H1 (cell line): Measurements from ENCODE around the gene PRMT5. TPM values are rescaled to one million over a fixed set of nuclear protein-coding genes. Genes with fewer than 3 reads are reported as not detected.

ENCODE experiments used
- CTCF ChIA-PET: fragments of 300-600 bp; sonication (Branson Sonifier 250); formaldehyde crosslinking; loops from one replicate; lab custom pipeline; 2021; ENCODE audit not compliant: partially characterized antibody; lab: Charles Lee
- POLR2A ChIA-PET: fragments of 300-600 bp; sonication (Branson Sonifier 250); formaldehyde crosslinking; loops from one replicate; lab custom pipeline; 2021; ENCODE audit warnings: inconsistent platforms; ENCODE audit not compliant: partially characterized antibody; lab: Charles Lee
- DNase-seq, 2 experiments: peaks; one replicate each; pipeline versions ENCODE4 v3.0.0 to v3.0.0-alpha.2; 2010 to 2022; ENCODE audit warnings: low spot score in 2 of 2, low read depth in 1 of 2, mixed read lengths in 1 of 2
- FAIRE-seq: peaks from 2 replicates; lab custom pipeline; 2011; peaks lifted over from hg19 to GRCh38; lab: Jason Lieb, UNC
- H2AFZ ChIP-seq: 2 replicates; pipeline ENCODE4 v1.8.1; 2012; ENCODE audit warnings: low read length, inconsistent platforms
- H2AK5ac ChIP-seq: 2 replicates; pipeline ENCODE4 v1.6.1; 2013; ENCODE audit warnings: low read depth, low read length
- H2BK120ac ChIP-seq: replicated peaks from 2 replicates; pipeline ENCODE3; 2013; ENCODE audit warnings: low read depth, low read length, inconsistent platforms
- H2BK12ac ChIP-seq: 2 replicates; pipeline ENCODE4 v1.6.1; 2013; ENCODE audit warnings: low read depth, low read length
- H2BK15ac ChIP-seq: 2 replicates; pipeline ENCODE4 v1.6.1; 2013; ENCODE audit warnings: low read length
- H2BK20ac ChIP-seq: 2 replicates; pipeline ENCODE4 v1.6.1; 2013; ENCODE audit warnings: low read length
- H2BK5ac ChIP-seq: 2 replicates; pipeline ENCODE4 v1.6.1; 2013; ENCODE audit warnings: low read depth, low read length
- H3K14ac ChIP-seq: 2 replicates; pipeline ENCODE4 v1.6.1; 2013; ENCODE audit warnings: inconsistent platforms; ENCODE audit not compliant: insufficient read length
- H3K18ac ChIP-seq: 2 replicates; pipeline ENCODE4 v1.6.1; 2013; ENCODE audit warnings: low read length; ENCODE audit errors: extremely low read depth
- H3K23ac ChIP-seq: 2 replicates; pipeline ENCODE4 v1.6.1; 2013; ENCODE audit warnings: inconsistent platforms; ENCODE audit not compliant: insufficient read length
- H3K23me2 ChIP-seq: 2 replicates; pipeline ENCODE4 v1.6.1; 2013; ENCODE audit warnings: low read depth, low read length
- H3K27ac ChIP-seq: 2 replicates; pipeline ENCODE4 v1.6.1; 2011; ENCODE audit warnings: low read depth, low read length, inconsistent platforms
- H3K27me3 ChIP-seq, 4 experiments: replicated peaks in 1 of 4; 1 replicate in 1 of 4; 2 replicates in 3 of 4; pipeline versions ENCODE4 v1.6.1 to v1.8.1; 2011 to 2013; ENCODE audit warnings: low read length in 3 of 4, mild to moderate bottlenecking in 3 of 4, inconsistent platforms in 2 of 4, mixed read lengths in 2 of 4, moderate library complexity in 1 of 4; ENCODE audit not compliant: control insufficient read depth in 3 of 4, insufficient read depth in 3 of 4; ENCODE audit errors: extremely low read depth in 1 of 4
- H3K36me3 ChIP-seq, 4 experiments: 2 replicates each; pipeline versions ENCODE4 v1.6.1 to v1.8.1; 2011 to 2013; ENCODE audit warnings: mild to moderate bottlenecking in 4 of 4, low read length in 3 of 4, moderate library complexity in 2 of 4, control low read depth in 1 of 4, inconsistent platforms in 1 of 4; ENCODE audit not compliant: insufficient read depth in 4 of 4, control insufficient read depth in 2 of 4
- H3K4ac ChIP-seq: replicated peaks from 2 replicates; pipeline ENCODE3; 2013; ENCODE audit warnings: low read length, low read depth, mixed read lengths, inconsistent platforms; ENCODE audit not compliant: insufficient read length
- H3K4me1 ChIP-seq, 4 experiments: replicated peaks in 1 of 4; 1 replicate in 1 of 4; 2 replicates in 3 of 4; pipeline versions ENCODE4 v1.6.1 to v1.8.1; 2011 to 2013; ENCODE audit warnings: low read length in 3 of 4, inconsistent platforms in 2 of 4, mixed read lengths in 1 of 4; ENCODE audit not compliant: insufficient read depth in 4 of 4, control insufficient read depth in 3 of 4
- H3K4me2 ChIP-seq, 2 experiments: 2 replicates each; pipeline versions ENCODE4 v1.6.1 to v1.8.1; 2011 to 2013; ENCODE audit warnings: low read depth in 2 of 2, low read length in 2 of 2, control low read depth in 1 of 2, inconsistent platforms in 1 of 2, mild to moderate bottlenecking in 1 of 2; ENCODE audit not compliant: insufficient read depth in 1 of 2
- H3K4me3 ChIP-seq, 4 experiments: fragments of 200-600, 300-600 bp in 1 of 4; sonication (generic), shearing (Covaris generic), sonication (Bioruptor Twin) in 1 of 4; 2 replicates each; pipeline versions ENCODE4 v1.5.1 to v1.8.1; 2011 to 2016; ENCODE audit warnings: low read length in 4 of 4, low read depth in 3 of 4, control low read depth in 2 of 4, inconsistent platforms in 2 of 4, mild to moderate bottlenecking in 2 of 4, mixed read lengths in 1 of 4, moderate library complexity in 1 of 4; ENCODE audit not compliant: insufficient read depth in 2 of 4; ENCODE audit errors: extremely low read depth in 1 of 4
- H3K56ac ChIP-seq: replicated peaks from 2 replicates; pipeline ENCODE3; 2013; ENCODE audit warnings: low read depth, mild to moderate bottlenecking, mixed read lengths, low read length, inconsistent platforms; ENCODE audit not compliant: insufficient read length
- H3K79me1 ChIP-seq: 2 replicates; pipeline ENCODE4 v1.6.1; 2013; ENCODE audit warnings: low read depth, low read length, control low read depth
- H3K79me2 ChIP-seq, 2 experiments: 2 replicates each; pipeline versions ENCODE4 v1.6.1 to v1.8.1; 2012 to 2013; ENCODE audit warnings: low read length in 2 of 2, mild to moderate bottlenecking in 2 of 2, inconsistent platforms in 1 of 2; ENCODE audit not compliant: insufficient read depth in 2 of 2, control insufficient read depth in 1 of 2
- H3K9ac ChIP-seq, 4 experiments: replicated peaks in 1 of 4; 1 replicate in 1 of 4; 2 replicates in 3 of 4; pipeline versions ENCODE4 v1.6.1 to v1.8.1; 2011 to 2013; ENCODE audit warnings: low read depth in 3 of 4, low read length in 3 of 4, control low read depth in 2 of 4, mild to moderate bottlenecking in 2 of 4, moderate library complexity in 2 of 4, inconsistent platforms in 1 of 4; ENCODE audit errors: extremely low read depth in 1 of 4
- H3K9me3 ChIP-seq, 2 experiments: 2 replicates each; pipeline versions ENCODE4 v1.6.1 to v1.8.1; 2012 to 2013; ENCODE audit warnings: mild to moderate bottlenecking in 2 of 2, moderate library complexity in 2 of 2, control low read depth in 1 of 2, inconsistent platforms in 1 of 2, low read depth in 1 of 2, low read length in 1 of 2, mixed read lengths in 1 of 2; ENCODE audit not compliant: insufficient read depth in 2 of 2
- H4K20me1 ChIP-seq, 2 experiments: replicated peaks in 1 of 2; 2 replicates each; pipeline versions ENCODE3 to v1.8.1; 2011 to 2013; ENCODE audit warnings: inconsistent platforms in 2 of 2, low read length in 2 of 2, mild to moderate bottlenecking in 1 of 2; ENCODE audit not compliant: insufficient read depth in 2 of 2, control insufficient read depth in 1 of 2
- H4K5ac ChIP-seq: 2 replicates; pipeline ENCODE4 v1.6.1; 2013; ENCODE audit warnings: low read length, low read depth, mixed read lengths, inconsistent platforms; ENCODE audit not compliant: insufficient read length
- H4K8ac ChIP-seq: 2 replicates; pipeline ENCODE4 v1.8.0; 2013; ENCODE audit warnings: mild to moderate bottlenecking, moderate library complexity, low read length, inconsistent platforms; ENCODE audit not compliant: insufficient read depth; ENCODE audit errors: extremely low read depth
- H4K91ac ChIP-seq: replicated peaks from 2 replicates; pipeline ENCODE3; 2013; ENCODE audit warnings: low read length, mixed read lengths, inconsistent platforms; ENCODE audit not compliant: insufficient read length
- CHD1 ChIP-seq: IDR thresholded peaks from 2 replicates; pipeline ENCODE4 v1.6.1; 2012; ENCODE audit warnings: low read depth, low read length, improper control_type of control experiment
- CREB1 ChIP-seq: IDR thresholded peaks from 2 replicates; pipeline ENCODE4 v1.6.1; 2012; ENCODE audit warnings: inconsistent platforms
- EP300 ChIP-seq, 2 experiments: IDR thresholded peaks; 1 replicate in 1 of 2; 2 replicates in 1 of 2; pipeline ENCODE4 v1.6.1; 2011 to 2012; ENCODE audit warnings: low read depth in 2 of 2, low read length in 2 of 2, mild to moderate bottlenecking in 2 of 2, borderline replicate concordance in 1 of 2, inconsistent platforms in 1 of 2, moderate library complexity in 1 of 2
- PHF8 ChIP-seq: fragments of 200-600 bp; sonication (generic); conservative IDR thresholded peaks from 2 replicates; pipeline ENCODE4 v1.7.1; 2012; ENCODE audit warnings: low read depth, mild to moderate bottlenecking, inconsistent platforms, low read length, moderate library complexity
- POU5F1 ChIP-seq: IDR thresholded peaks from 2 replicates; pipeline ENCODE4 v1.6.1; 2011; ENCODE audit warnings: low read depth, mild to moderate bottlenecking, low read length, moderate library complexity
- RFX5 ChIP-seq: IDR thresholded peaks from 2 replicates; pipeline ENCODE4 v1.6.1; 2011; ENCODE audit warnings: low read depth, low read length, improper control_type of control experiment, borderline replicate concordance
- RXRA ChIP-seq: IDR thresholded peaks from 2 replicates; pipeline ENCODE4 v1.6.1; 2011; ENCODE audit warnings: low read depth, mild to moderate bottlenecking, low read length, moderate library complexity; ENCODE audit not compliant: insufficient read depth
- SIN3A ChIP-seq, 2 experiments: IDR thresholded peaks in 1 of 2; conservative IDR thresholded peaks in 1 of 2; 2 replicates each; pipeline ENCODE4 v1.6.1; 2011 to 2012; ENCODE audit warnings: low read length in 2 of 2, improper control_type of control experiment in 1 of 2, low read depth in 1 of 2, mild to moderate bottlenecking in 1 of 2
- WGBS, 2 experiments: shearing (Covaris generic) in 1 of 2; methylation state at CpG; one replicate each; pipeline versions ENCODE4 v1.1.6 to v1.1.7; 2013 to 2015; ENCODE audit warnings: low lambda C conversion rate in 2 of 2, mixed read lengths in 2 of 2, inconsistent platforms in 1 of 2, low coverage in 1 of 2, missing lambda C conversion rate in 1 of 2; ENCODE audit not compliant: insufficient replicate concordance in 2 of 2, insufficient coverage in 1 of 2, insufficient read length in 1 of 2; ENCODE audit errors: extremely low coverage in 1 of 2, missing lambda C conversion rate in 1 of 2; 5-methylcytosine and 5-hydroxymethylcytosine counted together
- polyA plus RNA-seq, 7 experiments: library from polyadenylated mRNA; depleted of rRNA in 3 of 7; stranded (reverse) in 5 of 7; unstranded in 2 of 7; fragments of >200 nt in 5 of 7; fragments of 200-250 nt in 2 of 7; gene quantifications; 1 replicate in 5 of 7; 2 replicates in 1 of 7; 4 replicates in 1 of 7; pipeline versions ENCODE4 v1.2.1 to v1.2.3, GENCODE V29; 2011 to 2013; ENCODE audit warnings: missing spikeins in 2 of 7, mixed read lengths in 2 of 7
- total RNA-seq: library from RNA; stranded (reverse); fragmentation: NEBNext Ultra II Directional; extraction: Animal tissue kit (Norgen Biotek cat#: 25700); gene quantifications from 2 replicates; pipeline ENCODE4 v1.2.1, GENCODE V29; 2021

The PRMT5 gene
- total and polyA plus RNA-seq, 2 of the 8 experiments (the other 6 are each of a cell fraction or from before 2014, with no cell fraction given): 171 to 402 TPM

GRCh38 chr14:22971152-22971551 lies 42.0 kb upstream of the PRMT5 start:
- Histone ChIP-seq H2BK5ac (no peak overlapping the region), H3K79me1 (no peaks in the 10 kb centered on the region; the same call in 1 of the 2 replicates), H3K4me3 (no peak overlapping the region), H4K8ac (no peak overlapping the region), H3K4me1 (no peaks in the 10 kb centered on the region; a peak in 1 of 7 replicates), H2BK15ac (no peak overlapping the region), H4K20me1 (peaks cover 0 to 4% of the 10 kb centered on the region in 2 experiments), H3K27ac (no peak overlapping the region), H3K36me3 (peaks cover 17 to 57% (median 41%) of the 10 kb centered on the region in 4 experiments), H4K91ac (no peak overlapping the region), H3K18ac (no peak overlapping the region), H3K56ac (no peak overlapping the region), H3K4ac (no peak overlapping the region), H4K5ac (no peak overlapping the region), H3K9ac (no peak overlapping the region), H3K23ac (no peak overlapping the region), H3K27me3 (no peaks in the 10 kb centered on the region), H3K14ac (no peak overlapping the region), H2BK12ac (no peak overlapping the region), H3K9me3 (no peaks in the 10 kb centered on the region), H2BK20ac (no peak overlapping the region), H2BK120ac (no peak overlapping the region), H3K4me2 (no peak overlapping the region), H2AK5ac (no peak overlapping the region), H3K23me2 (no peaks in the 10 kb centered on the region; the same call in 1 of the 2 replicates), H2AFZ (no peak overlapping the region), H3K79me2 (peaks cover 0 to 2% of the 10 kb centered on the region in 2 experiments; a peak in 1 of 4 replicates)
- FAIRE-seq (no peak), DNase-seq (no peak)
- POLR2A ChIA-PET: interaction anchor here (7.3 to 9.7 kb wide), 2 partner anchors 12 to 13 kb away, joined by 115 to 118 read pairs; partner anchors contain the start of genes AJUBA and HAUS4
- TF ChIP-seq EP300 (IDR thresholded peaks at IDR 0.05; ENCODE audit: borderline replicate concordance in 1 of 2, low read depth in 2 of 2, low read length in 2 of 2) (no peak), SIN3A (conservative IDR thresholded peaks at IDR 0.05 in 1 of 2, IDR thresholded peaks at IDR 0.05 in 1 of 2; ENCODE audit: low read depth in 1 of 2, low read length in 2 of 2) (no peak), CREB1 (no peak), POU5F1 (no peak), CHD1 (no peak), RXRA (no peak), RFX5 (no peak), PHF8 (no peak)
- CTCF ChIA-PET: interaction anchor here (0.5 to 3.1 kb wide), 5 partner anchors 15 to 98 kb away, joined by 3 to 14 read pairs (median 4); no protein-coding TSS in a partner anchor
- WGBS, 2 experiments: 85% methylated on average over 1 of the region's 1 CpG; no CpG with 5 or more reads in 1 of the 2 experiments
